Measurements from ENCODE around the gene AUH. TPM values are rescaled to one million over a fixed set of nuclear protein-coding genes. Genes with fewer than 3 reads are reported as not detected.
"Not testable (repeated sequence)": the region's sequence is repeated elsewhere in the genome, so short reads cannot be mapped to it uniquely, and the experiment has no call there.

AUH gene
- total and polyA plus RNA-seq, 2 donors (not counting 1 experiment from before 2014, with no cell fraction given), result 5.2 to 29.1 TPM

- Mint-ChIP-seq H3K27me3 (no peaks in the 10 kb centered on the region), H3K27ac (no peak overlapping the region), H3K9me3 (ENCODE audit: insufficient read depth) (no peaks in the 10 kb centered on the region), H3K4me1 (peaks cover 6% of the 10 kb centered on the region), H3K4me3 (no peak overlapping the region)
- ATAC-seq (ENCODE audit: low read depth) (no peak), DNase-seq (no peak)
- H3K4me3 ChIP-seq (ENCODE audit: control extremely low read depth in 1 of 5, extremely low read depth in 1 of 5, insufficient read depth in 1 of 5, low read depth in 2 of 5, low read length in 4 of 5), result no peak overlapping the region
- H4K20me1 ChIP-seq (ENCODE audit: control insufficient read depth, insufficient read depth, low read length, poor library complexity, severe bottlenecking), result no peaks in the 10 kb centered on the region
- no peaks in the 10 kb centered on the region for H3K4me1 ChIP-seq (ENCODE audit: control insufficient read depth in 2 of 2, insufficient read depth in 2 of 2, low read length in 2 of 2)
- CTCF ChIA-PET, result no interaction called here
- no peaks in the 10 kb centered on the region for H3K27me3 ChIP-seq (replicated peaks in 1 of 4; ENCODE audit: control extremely low read depth in 1 of 4, control insufficient read depth in 3 of 4, insufficient read depth in 4 of 4, low read length in 3 of 4)
- intact Hi-C loops (cut with micrococcal nuclease), result no loop called here
- no peak overlapping the region for H2AFZ ChIP-seq (ENCODE audit: insufficient read depth, low read depth, low read length, poor library complexity, severe bottlenecking)
- WGBS (ENCODE audit: insufficient coverage), result 100% methylated on average over 1 of the region's 2 CpGs
- H3K9me3 ChIP-seq (ENCODE audit: control extremely low read depth in 1 of 3, control insufficient read depth in 2 of 3, insufficient read depth in 1 of 3, low read length in 2 of 3), result no peaks in the 10 kb centered on the region
- H3K79me2 ChIP-seq (ENCODE audit: control insufficient read depth, insufficient read depth, low read length), result no peaks in the 10 kb centered on the region
- no peak overlapping the region for H3K27ac ChIP-seq (ENCODE audit: low read length in 2 of 2)
- H3K36me3 ChIP-seq (replicated peaks in 1 of 2; ENCODE audit: control extremely low read depth in 1 of 2, control insufficient read depth in 1 of 2, extremely low read depth in 1 of 2, insufficient read depth in 2 of 2, low read length in 1 of 2), result no peaks in the 10 kb centered on the region
- H3K9ac ChIP-seq (ENCODE audit: low read length), result no peak overlapping the region
- POLR2A ChIA-PET, result no interaction called here
- H3K4me2 ChIP-seq (replicated peaks; ENCODE audit: low read depth, low read length, poor library complexity, severe bottlenecking), result no peak overlapping the region
- TF ChIP-seq EZH2 (IDR thresholded peaks at IDR 0.05; ENCODE audit: borderline replicate concordance, insufficient read depth, low read depth, low read length, poor library complexity, severe bottlenecking) (no peak), CTCF (IDR thresholded peaks at IDR 0.05) (no peak)
These were observed 30.1 kb upstream of the AUH start for GRCh38 chr9:91391818-91392217.

GRCh38 chr9:91391412-91391811 lies 29.7 kb upstream of the AUH start:
- Mint-ChIP-seq H3K4me1 (peaks cover 6% of the 10 kb centered on the region), H3K9me3 (ENCODE audit: insufficient read depth) (no peaks in the 10 kb centered on the region), H3K4me3 (no peak overlapping the region), H3K27ac (no peak overlapping the region), H3K27me3 (no peaks in the 10 kb centered on the region)
- ChIA-PET CTCF (no interaction called here), POLR2A (no interaction called here)
- ATAC-seq (ENCODE audit: low read depth), result no peak
- TF ChIP-seq CTCF (IDR thresholded peaks at IDR 0.05), result no peak
- no peak for TF ChIP-seq EZH2 (IDR thresholded peaks at IDR 0.05; ENCODE audit: borderline replicate concordance, insufficient read depth, low read depth, low read length, poor library complexity, severe bottlenecking)
- Histone ChIP-seq H3K9me3 (ENCODE audit: control extremely low read depth in 1 of 3, control insufficient read depth in 2 of 3, insufficient read depth in 1 of 3, low read length in 2 of 3) (no peaks in the 10 kb centered on the region), H4K20me1 (ENCODE audit: control insufficient read depth, insufficient read depth, low read length, poor library complexity, severe bottlenecking) (no peaks in the 10 kb centered on the region), H3K9ac (ENCODE audit: low read length) (no peak overlapping the region), H3K27me3 (replicated peaks in 1 of 4; ENCODE audit: control extremely low read depth in 1 of 4, control insufficient read depth in 3 of 4, insufficient read depth in 4 of 4, low read length in 3 of 4) (no peaks in the 10 kb centered on the region), H3K4me1 (ENCODE audit: control insufficient read depth in 2 of 2, insufficient read depth in 2 of 2, low read length in 2 of 2) (no peaks in the 10 kb centered on the region), H3K27ac (ENCODE audit: low read length in 2 of 2) (no peak overlapping the region), H3K36me3 (replicated peaks in 1 of 2; ENCODE audit: control extremely low read depth in 1 of 2, control insufficient read depth in 1 of 2, extremely low read depth in 1 of 2, insufficient read depth in 2 of 2, low read length in 1 of 2) (no peaks in the 10 kb centered on the region), H2AFZ (ENCODE audit: insufficient read depth, low read depth, low read length, poor library complexity, severe bottlenecking) (no peak overlapping the region), H3K4me3 (ENCODE audit: control extremely low read depth in 1 of 5, extremely low read depth in 1 of 5, insufficient read depth in 1 of 5, low read depth in 2 of 5, low read length in 4 of 5) (no peak overlapping the region), H3K79me2 (ENCODE audit: control insufficient read depth, insufficient read depth, low read length) (no peaks in the 10 kb centered on the region), H3K4me2 (replicated peaks; ENCODE audit: low read depth, low read length, poor library complexity, severe bottlenecking) (no peak overlapping the region)
- intact Hi-C loops (cut with micrococcal nuclease), result no loop called here
- WGBS (ENCODE audit: insufficient coverage), result 100% methylated on average over 1 of the region's 5 CpGs
- DNase-seq, result no peak

- H3K4me1 ChIP-seq (ENCODE audit: control insufficient read depth in 2 of 2, insufficient read depth in 2 of 2, low read length in 2 of 2); H3K36me3 ChIP-seq (replicated peaks in 1 of 2; ENCODE audit: control extremely low read depth in 1 of 2, control insufficient read depth in 1 of 2, extremely low read depth in 1 of 2, insufficient read depth in 2 of 2, low read length in 1 of 2); H4K20me1 ChIP-seq (ENCODE audit: control insufficient read depth, insufficient read depth, low read length, poor library complexity, severe bottlenecking); ATAC-seq (ENCODE audit: low read depth); H3K9me3 ChIP-seq (ENCODE audit: control extremely low read depth in 1 of 3, control insufficient read depth in 2 of 3, insufficient read depth in 1 of 3, low read length in 2 of 3); intact Hi-C loops (cut with micrococcal nuclease); H3K9me3 Mint-ChIP-seq (ENCODE audit: insufficient read depth); H3K4me3 Mint-ChIP-seq; H3K27ac ChIP-seq (ENCODE audit: low read length in 2 of 2); H3K9ac ChIP-seq (ENCODE audit: low read length); H3K27me3 ChIP-seq (replicated peaks in 1 of 4; ENCODE audit: control extremely low read depth in 1 of 4, control insufficient read depth in 3 of 4, insufficient read depth in 4 of 4, low read length in 3 of 4); H3K4me1 Mint-ChIP-seq; H3K79me2 ChIP-seq (ENCODE audit: control insufficient read depth, insufficient read depth, low read length); H3K4me2 ChIP-seq (replicated peaks; ENCODE audit: low read depth, low read length, poor library complexity, severe bottlenecking); H2AFZ ChIP-seq (ENCODE audit: insufficient read depth, low read depth, low read length, poor library complexity, severe bottlenecking); H3K4me3 ChIP-seq (ENCODE audit: control extremely low read depth in 1 of 5, extremely low read depth in 1 of 5, insufficient read depth in 1 of 5, low read depth in 2 of 5, low read length in 4 of 5); H3K27ac Mint-ChIP-seq; POLR2A ChIA-PET; H3K27me3 Mint-ChIP-seq; DNase-seq: not testable (repeated sequence)
- CTCF ChIA-PET, result interaction anchor here (0.7 kb wide), 1 partner anchor 8 kb away, joined by 3 read pairs; no protein-coding TSS in a partner anchor
- WGBS (ENCODE audit: insufficient coverage), result 100% methylated on average over 3 of the region's 4 CpGs
These were observed 28.0 kb upstream of the AUH start for GRCh38 chr9:91389686-91390085.

All from B cell (primary cell).